Stimulated activated CD8-positive, alpha-beta memory T cell treated with anti-CD3 and anti-CD28 coated beads, Interleukin-12 subunit alpha, Interleukin-12 subunit beta, amount 100 ng/mL, for 1 hour (primary cell): ENCODE measurements around the gene IGLL5.
"Not testable (repeated sequence)": the region's sequence is repeated elsewhere in the genome, so short reads cannot be mapped to it uniquely, and the experiment has no call there.

ENCODE experiments used
- DNase-seq: peaks from one replicate; pipeline ENCODE4 v3.0.0-alpha.2; 2020; ENCODE audit warnings: low read depth

Gene IGLL5

GRCh38 chr22:22884010-22884887 is 3.4 kb upstream of the IGLL5 start:
- DNase-seq: peak; percentile 40

GRCh38 chr22:22884888-22885840 is 2.5 kb upstream of the IGLL5 start:
- no peak for DNase-seq

GRCh38 chr22:22886546-22886945 is 1.1 kb upstream of the IGLL5 start:
- DNase-seq: no peak

GRCh38 chr22:22888571-22889353 is 1.1 kb downstream of the IGLL5 start:
- no peak for DNase-seq

GRCh38 chr22:22890085-22890484 is 2.5 kb downstream of the IGLL5 start:
- DNase-seq: no peak

GRCh38 chr22:22891139-22891621 is 3.6 kb downstream of the IGLL5 start:
- no peak for DNase-seq

GRCh38 chr22:22892096-22893052 is 4.8 kb downstream of the IGLL5 start:
- DNase-seq: no peak

GRCh38 chr22:22893077-22893805 is 5.6 kb downstream of the IGLL5 start:
- no peak for DNase-seq

- no peak for DNase-seq
Observed at GRCh38 chr22:22893891-22894739, 6.5 kb downstream of the IGLL5 start.

GRCh38 chr22:22894740-22895731 is 7.4 kb downstream of the IGLL5 start:
- no peak for DNase-seq

GRCh38 chr22:22895776-22896445 is 8.3 kb downstream of the IGLL5 start:
- DNase-seq: no peak

- no peak for DNase-seq
Observed at GRCh38 chr22:22896601-22897000, 9.0 kb downstream of the IGLL5 start.

GRCh38 chr22:22897091-22897490 is 9.5 kb downstream of the IGLL5 start:
- DNase-seq: no peak

- DNase-seq: no peak
Observed at GRCh38 chr22:22897947-22898346, 10.3 kb downstream of the IGLL5 start.

- not testable (repeated sequence) for DNase-seq
Observed at GRCh38 chr22:22898411-22898950, 10.9 kb downstream of the IGLL5 start.

- not testable (repeated sequence) for DNase-seq
Observed at GRCh38 chr22:22899342-22900080, 11.9 kb downstream of the IGLL5 start.
